GOT3 (cell line): ENCODE data around the gene CACNA1E.

Experiments
- DNase-seq: peaks from one replicate; lab custom pipeline; 2025; ENCODE audit warnings: mixed read lengths; lab: John Stamatoyannopoulos, UW

The CACNA1E gene

GRCh38 chr1:181685211-181685610 lies 201.9 kb downstream of the CACNA1E start:
- DNase-seq: no peak

GRCh38 chr1:181701891-181702290 lies 218.6 kb downstream of the CACNA1E start:
- no peak for DNase-seq

DNA sequence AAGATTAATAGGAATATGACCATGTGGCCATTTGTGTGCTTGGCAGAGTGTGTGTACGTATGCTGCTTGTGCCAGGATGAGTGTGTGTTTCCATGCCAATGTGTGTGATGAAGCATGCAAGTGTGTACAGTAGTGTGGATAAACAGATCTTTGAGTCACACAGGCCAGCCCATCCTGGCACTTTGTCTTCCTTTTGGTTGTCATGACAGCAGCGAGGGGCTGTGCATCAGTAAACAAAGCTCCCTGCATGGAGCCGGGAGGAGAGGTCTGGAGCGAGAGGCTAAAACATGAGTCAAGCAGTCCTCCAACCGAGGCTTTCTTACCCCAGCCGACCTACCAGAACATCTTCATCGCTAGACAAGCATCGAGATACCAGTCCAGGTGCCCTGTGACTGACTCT lies 221.2 kb downstream of the CACNA1E start:
- DNase-seq: no peak

DNA sequence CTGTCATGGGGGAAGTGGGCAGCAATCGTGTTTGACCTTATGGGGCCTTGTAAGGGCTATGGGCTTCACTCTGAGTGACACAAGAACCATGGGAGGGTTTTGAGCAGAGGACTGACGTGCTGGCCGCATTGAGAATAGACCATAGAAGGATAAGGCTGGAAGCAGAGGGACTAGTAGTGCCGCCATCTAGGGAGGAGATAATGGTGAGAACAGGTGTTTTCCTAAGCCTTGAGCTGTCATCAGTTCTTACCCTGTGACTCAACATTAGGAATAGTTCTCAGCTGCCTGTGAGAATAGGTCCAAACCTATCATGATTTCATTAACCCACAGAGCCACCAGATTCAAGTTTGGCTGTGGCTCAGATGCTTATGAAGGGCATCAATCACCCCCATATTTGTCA lies 228.5 kb downstream of the CACNA1E start:
- no peak for DNase-seq

GRCh38 chr1:181712711-181713110 lies 229.4 kb downstream of the CACNA1E start:
- DNase-seq: no peak

DNA sequence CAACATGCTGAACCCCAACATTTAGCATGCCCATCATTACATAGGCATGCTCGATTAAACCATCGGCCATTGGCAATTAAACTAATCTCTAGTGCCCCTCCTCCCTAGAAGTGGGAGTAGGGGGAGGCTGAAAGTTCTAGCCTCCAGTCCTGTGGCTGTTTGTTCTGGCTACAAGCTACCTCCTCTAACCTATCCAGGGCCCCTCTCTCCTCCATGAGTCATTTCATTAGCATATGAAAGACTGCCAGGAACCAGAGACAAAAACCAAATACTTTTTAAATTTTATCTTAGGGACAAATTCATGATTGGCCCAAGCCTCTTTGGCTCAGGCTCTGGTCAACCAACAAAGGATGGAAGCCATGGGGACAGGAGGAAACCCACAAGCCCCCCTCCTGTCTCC lies 231.1 kb downstream of the CACNA1E start:
- DNase-seq: no peak

DNA sequence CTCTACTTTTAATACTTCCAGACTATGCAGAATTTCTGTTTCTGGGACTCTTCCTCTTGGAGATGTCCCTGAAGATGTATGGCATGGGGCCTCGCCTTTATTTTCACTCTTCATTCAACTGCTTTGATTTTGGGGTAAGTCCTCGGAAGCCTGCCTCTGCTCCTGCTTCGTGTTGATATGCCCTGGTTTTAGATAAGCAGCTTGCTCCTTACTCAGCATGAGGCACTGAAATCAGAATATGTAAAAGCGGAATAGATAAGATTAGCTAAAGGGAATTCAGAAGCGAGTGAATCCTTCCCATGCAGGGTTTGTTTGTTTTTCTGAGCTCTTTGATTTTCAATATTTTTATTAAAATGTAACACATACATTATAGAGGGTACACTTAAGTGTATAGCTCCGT lies 234.7 kb downstream of the CACNA1E start:
- DNase-seq: no peak

DNA sequence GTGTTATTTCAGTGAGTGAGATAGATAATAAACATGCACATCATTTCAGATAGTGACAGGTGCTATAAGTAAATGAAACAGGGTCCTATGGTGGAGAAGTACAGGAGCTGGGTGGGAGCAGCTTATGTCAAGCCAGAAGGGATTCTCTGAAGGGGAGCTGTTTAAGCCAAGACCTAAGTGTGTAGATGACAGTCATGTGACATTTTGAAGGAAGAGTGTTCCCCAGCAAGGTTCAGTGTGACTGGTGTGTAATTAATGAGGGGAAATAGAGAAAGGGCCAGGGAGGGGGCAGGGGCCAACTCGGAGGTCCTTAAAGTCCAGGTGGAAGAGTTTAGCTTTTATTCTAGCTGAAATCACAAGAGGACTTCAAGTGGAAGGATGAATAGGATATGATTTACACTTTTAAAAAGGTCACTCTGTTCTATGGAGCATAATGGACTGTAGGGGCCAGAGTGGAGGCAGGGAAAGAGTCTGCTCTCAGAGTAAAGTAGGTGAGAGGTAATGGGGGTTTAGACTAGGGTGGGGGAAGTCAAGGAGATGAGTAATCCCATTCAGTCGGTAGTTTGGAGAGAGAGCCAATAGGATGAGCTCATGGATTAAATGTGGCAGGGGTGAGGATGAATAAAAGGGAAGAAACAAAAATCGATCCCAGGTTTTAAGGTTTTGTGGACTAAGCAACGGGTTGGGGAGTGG lies 243.1 kb downstream of the CACNA1E start:
- DNase-seq: no peak

GRCh38 chr1:181730606-181731005 lies 247.3 kb downstream of the CACNA1E start:
- DNase-seq: no peak

DNA sequence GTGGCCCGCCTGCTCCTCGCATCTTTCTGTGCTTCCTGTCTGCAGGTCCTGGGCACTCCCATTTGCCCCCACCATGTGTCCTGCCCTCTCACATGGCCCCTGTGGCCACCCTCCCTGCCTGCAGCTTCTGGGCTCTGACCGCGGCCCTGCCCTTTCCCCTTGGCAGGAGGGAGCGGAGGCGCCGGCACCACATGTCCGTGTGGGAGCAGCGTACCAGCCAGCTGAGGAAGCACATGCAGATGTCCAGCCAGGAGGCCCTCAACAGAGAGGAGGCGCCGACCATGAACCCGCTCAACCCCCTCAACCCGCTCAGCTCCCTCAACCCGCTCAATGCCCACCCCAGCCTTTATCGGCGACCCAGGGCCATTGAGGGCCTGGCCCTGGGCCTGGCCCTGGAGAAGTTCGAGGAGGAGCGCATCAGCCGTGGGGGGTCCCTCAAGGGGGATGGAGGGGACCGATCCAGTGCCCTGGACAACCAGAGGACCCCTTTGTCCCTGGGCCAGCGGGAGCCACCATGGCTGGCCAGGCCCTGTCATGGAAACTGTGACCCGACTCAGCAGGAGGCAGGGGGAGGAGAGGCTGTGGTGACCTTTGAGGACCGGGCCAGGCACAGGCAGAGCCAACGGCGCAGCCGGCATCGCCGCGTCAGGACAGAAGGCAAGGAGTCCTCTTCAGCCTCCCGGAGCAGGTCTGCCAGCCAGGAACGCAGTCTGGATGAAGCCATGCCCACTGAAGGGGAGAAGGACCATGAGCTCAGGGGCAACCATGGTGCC lies 249.1 kb downstream of the CACNA1E start:
- no peak for DNase-seq

GRCh38 chr1:181733486-181733885 lies 250.2 kb downstream of the CACNA1E start:
- no peak for DNase-seq

- no peak for DNase-seq
These were observed 253.7 kb downstream of the CACNA1E start for GRCh38 chr1:181737056-181737455.

- no peak for DNase-seq
These were observed 255.9 kb downstream of the CACNA1E start for GRCh38 chr1:181739214-181739613.

GRCh38 chr1:181742426-181742825 lies 259.1 kb downstream of the CACNA1E start:
- DNase-seq: no peak

- no peak for DNase-seq
These were observed 260.6 kb downstream of the CACNA1E start for GRCh38 chr1:181743878-181744312.

GRCh38 chr1:181746224-181746623 lies 262.9 kb downstream of the CACNA1E start:
- no peak for DNase-seq

DNA sequence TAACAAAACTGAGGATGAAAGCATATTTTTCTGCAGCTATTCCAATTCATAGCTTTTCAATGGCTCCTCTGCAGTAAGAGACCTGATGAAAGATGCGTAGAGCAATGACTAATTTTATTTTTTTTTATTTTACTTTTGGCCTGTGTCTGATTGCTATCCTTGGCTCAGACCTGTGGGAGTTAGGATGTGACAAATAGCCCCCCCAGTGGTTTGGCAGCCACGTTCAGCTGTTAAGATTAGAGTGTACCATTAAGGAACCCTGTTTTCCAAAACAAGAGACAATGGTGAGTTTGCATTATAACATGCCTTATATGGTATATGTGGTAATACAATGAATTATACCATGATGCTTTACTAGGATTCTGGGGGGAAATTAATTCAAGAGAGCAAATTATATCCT lies 264.7 kb downstream of the CACNA1E start:
- no peak for DNase-seq

- DNase-seq: no peak
These were observed 270.8 kb downstream of the CACNA1E start for GRCh38 chr1:181754103-181754502.

- DNase-seq: no peak
These were observed 276.2 kb downstream of the CACNA1E start for GRCh38 chr1:181759481-181759880.

- no peak for DNase-seq
These were observed 280.4 kb downstream of the CACNA1E start for GRCh38 chr1:181763736-181764135.

DNA sequence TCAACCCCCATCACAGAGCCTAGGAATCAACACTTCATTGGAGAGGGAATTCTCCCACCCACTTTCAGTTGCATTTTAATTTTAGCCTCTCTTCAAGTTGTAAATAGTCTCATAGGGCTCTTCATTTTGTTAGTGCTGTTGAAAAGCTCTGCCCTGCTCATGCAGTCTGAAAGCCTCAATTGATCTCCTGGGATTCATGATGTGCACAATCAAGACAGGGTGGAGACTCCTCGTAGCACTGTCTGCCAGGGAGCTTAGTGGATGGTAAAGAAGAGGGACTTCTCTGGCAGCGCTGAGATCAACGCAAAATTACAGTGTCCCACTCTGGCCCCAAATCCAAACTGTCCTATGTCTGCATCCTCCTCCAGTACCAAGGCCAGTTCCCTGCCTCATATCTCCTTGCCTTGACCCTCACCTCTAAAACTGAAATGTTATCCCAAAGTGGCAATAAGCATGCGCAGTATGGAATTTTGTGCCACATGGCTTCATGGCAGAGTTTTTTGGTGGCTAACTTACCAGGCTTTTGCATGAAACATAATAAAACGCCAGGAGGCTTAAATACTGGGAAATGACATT lies 282.2 kb downstream of the CACNA1E start:
- DNase-seq: no peak

- no peak for DNase-seq
These were observed 283.8 kb downstream of the CACNA1E start for GRCh38 chr1:181767001-181767708.
